Nephron progenitor cell (in vitro differentiated cells): Measurements from ENCODE around the gene ORM1.

ENCODE experiments used
- DNase-seq: peaks from one replicate; pipeline ENCODE4 v3.0.0; 2021
- H3K27ac Mint-ChIP-seq: 2 replicates; pipeline ENCODE4 v1.8.0; 2021; ENCODE audit warnings: mild to moderate bottlenecking, moderate library complexity, mixed read lengths
- H3K27me3 Mint-ChIP-seq: 2 replicates; pipeline ENCODE4 v1.8.0; 2021; ENCODE audit warnings: mild to moderate bottlenecking, low read depth, mixed read lengths; ENCODE audit not compliant: poor library complexity
- H3K36me3 Mint-ChIP-seq: 2 replicates; pipeline ENCODE4 v1.8.0; 2021; ENCODE audit warnings: low read depth, mixed read lengths
- H3K4me1 Mint-ChIP-seq: 2 replicates; pipeline ENCODE4 v1.8.0; 2021; ENCODE audit warnings: mixed read lengths
- H3K4me3 Mint-ChIP-seq: 2 replicates; pipeline ENCODE4 v1.8.0; 2021; ENCODE audit warnings: mild to moderate bottlenecking, moderate library complexity, mixed read lengths
- H3K9me3 Mint-ChIP-seq: 2 replicates; pipeline ENCODE4 v1.8.0; 2021; ENCODE audit warnings: mild to moderate bottlenecking, moderate library complexity, mixed read lengths
- CTCF ChIP-seq: fragments of 200-600 bp; sonication (generic); IDR thresholded peaks from 2 replicates; pipeline ENCODE4 v1.5.0; 2021; ENCODE audit warnings: antibody characterized with exemption

The ORM1 gene

DNA sequence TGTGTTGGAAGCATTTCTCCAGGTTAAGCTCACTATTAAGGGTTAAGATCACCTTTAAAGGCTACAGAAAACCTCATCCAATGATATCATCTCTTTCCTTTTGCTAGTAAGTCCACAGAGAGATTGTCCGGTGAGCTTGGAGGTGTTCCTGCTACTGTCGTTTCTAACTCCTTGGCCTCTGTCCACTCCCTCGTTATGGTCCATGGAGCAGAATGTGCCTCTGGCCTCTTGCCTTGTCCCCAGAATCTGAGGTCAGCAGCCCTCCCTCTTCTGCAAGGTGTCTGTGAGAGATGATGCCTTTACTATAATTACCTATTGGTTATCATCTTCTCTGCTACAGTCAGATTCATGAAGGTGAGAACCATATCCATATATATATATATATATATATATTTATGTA is 21.8 kb downstream of the ORM1 start:
- H3K4me1 Mint-ChIP-seq = peaks cover 24% of the 10 kb centered on the region
- no peak for TF ChIP-seq CTCF
- no peaks in the 10 kb centered on the region for H3K27me3 Mint-ChIP-seq
- H3K9me3 Mint-ChIP-seq = no peaks in the 10 kb centered on the region
- DNase-seq = no peak
- H3K27ac Mint-ChIP-seq = peak overlapping the region; percentile 89
- H3K36me3 Mint-ChIP-seq = peaks cover 54% of the 10 kb centered on the region
- no peak overlapping the region for H3K4me3 Mint-ChIP-seq

DNA sequence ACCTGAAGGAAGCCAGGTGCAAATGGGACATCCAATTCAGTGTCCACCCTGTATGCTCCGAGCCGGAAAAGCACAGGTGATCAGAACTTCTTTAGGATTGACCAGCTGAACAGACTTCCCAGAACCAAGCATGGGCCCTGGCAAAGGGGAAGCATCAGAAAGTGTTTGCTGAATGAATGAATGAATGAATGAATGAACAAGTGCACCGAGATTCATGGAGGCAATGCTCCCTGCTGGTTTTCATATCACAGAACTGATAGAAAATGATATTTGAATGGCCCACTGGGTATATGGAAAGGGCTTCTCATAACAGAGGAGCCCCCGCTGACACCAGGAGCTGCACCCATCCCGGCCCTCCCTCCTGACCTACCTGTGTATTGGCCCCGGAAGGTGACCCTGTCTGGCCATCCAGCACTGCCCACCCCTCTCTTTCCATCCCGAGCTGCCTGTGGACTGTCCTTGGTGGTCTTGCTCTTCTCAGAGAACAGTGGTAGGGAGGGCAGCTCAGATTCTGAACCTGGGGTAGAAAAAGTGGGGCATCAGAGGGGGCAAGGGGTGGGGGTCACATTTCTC is 22.7 kb downstream of the ORM1 start:
- Mint-ChIP-seq H3K9me3 (no peaks in the 10 kb centered on the region), H3K4me1 (peaks cover 28% of the 10 kb centered on the region), H3K4me3 (no peak overlapping the region), H3K36me3 (peaks cover 59% of the 10 kb centered on the region), H3K27ac (no peak overlapping the region), H3K27me3 (no peaks in the 10 kb centered on the region)
- DNase-seq = no peak
- no peak for TF ChIP-seq CTCF

DNA sequence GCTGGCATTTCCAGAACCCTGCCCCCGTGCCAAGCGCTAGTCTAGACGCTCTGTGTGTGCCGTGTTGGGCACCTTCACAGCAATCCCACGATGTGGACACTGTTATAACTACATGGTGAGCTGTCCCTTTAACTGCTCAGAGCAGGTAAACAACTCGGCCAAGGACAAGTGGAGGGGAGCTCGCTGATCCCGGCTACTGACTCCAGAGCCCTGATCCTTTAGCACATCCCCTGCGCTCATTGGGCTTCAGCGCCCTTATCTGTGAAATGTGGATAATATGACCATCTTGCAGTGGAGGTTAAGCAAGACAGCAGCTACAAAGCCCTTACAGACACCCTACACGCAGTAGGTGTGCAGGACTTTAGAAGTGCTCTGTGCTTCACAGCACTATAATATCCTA is 23.2 kb downstream of the ORM1 start:
- no peak overlapping the region for H3K27ac Mint-ChIP-seq
- no peak for TF ChIP-seq CTCF
- H3K4me3 Mint-ChIP-seq = no peak overlapping the region
- no peaks in the 10 kb centered on the region for H3K27me3 Mint-ChIP-seq
- no peak for DNase-seq
- H3K4me1 Mint-ChIP-seq = peaks cover 28% of the 10 kb centered on the region
- no peaks in the 10 kb centered on the region for H3K9me3 Mint-ChIP-seq
- peaks cover 61% of the 10 kb centered on the region for H3K36me3 Mint-ChIP-seq

GRCh38 chr9:114347675-114348074 is 24.8 kb downstream of the ORM1 start:
- DNase-seq = no peak

DNA sequence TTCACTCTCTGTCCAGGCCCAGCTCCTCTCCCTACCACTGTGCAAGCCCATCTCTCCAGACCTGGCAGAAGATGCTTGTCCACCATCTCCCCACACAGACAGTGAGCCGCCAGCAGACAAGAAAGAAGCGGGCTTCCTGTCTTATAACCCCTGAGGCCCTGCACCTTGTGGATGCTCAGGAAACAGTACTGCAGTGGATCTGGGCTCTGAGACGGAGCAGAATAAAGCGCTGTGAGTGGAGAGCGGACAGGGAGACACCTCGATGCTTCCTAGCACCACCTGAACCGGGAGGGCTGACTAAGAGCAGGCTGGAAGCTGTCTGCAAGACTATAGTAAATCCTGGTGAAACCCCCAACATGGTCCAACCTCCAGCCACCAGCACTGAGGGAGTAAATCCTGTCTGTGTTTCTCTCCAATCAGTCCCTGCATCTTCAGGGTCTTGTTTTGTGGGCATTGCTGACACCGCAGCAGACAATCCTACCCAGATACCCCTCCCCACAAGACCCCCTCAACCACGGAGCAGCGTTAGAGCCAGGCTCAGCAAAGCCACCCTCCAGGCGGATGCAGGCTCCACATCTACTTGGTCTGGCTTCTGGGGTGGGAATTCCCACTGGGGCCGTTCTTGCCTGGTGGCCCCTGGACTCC is 25.5 kb downstream of the ORM1 start:
- TF ChIP-seq CTCF = no peak
- H3K27ac Mint-ChIP-seq = peak overlapping the region; percentile 20
- peaks cover 28% of the 10 kb centered on the region for H3K4me1 Mint-ChIP-seq
- DNase-seq = no peak
- H3K27me3 Mint-ChIP-seq = no peaks in the 10 kb centered on the region
- no peaks in the 10 kb centered on the region for H3K9me3 Mint-ChIP-seq
- H3K4me3 Mint-ChIP-seq = no peak overlapping the region
- H3K36me3 Mint-ChIP-seq = peaks cover 59% of the 10 kb centered on the region

More at GRCh38 chr9:114347675-114348074, 24.8 kb downstream of the ORM1 start:
- TF ChIP-seq CTCF = no peak
- Mint-ChIP-seq H3K4me3 (no peak overlapping the region), H3K4me1 (peaks cover 28% of the 10 kb centered on the region), H3K9me3 (no peaks in the 10 kb centered on the region), H3K36me3 (peaks cover 64% of the 10 kb centered on the region), H3K27ac (no peak overlapping the region), H3K27me3 (no peaks in the 10 kb centered on the region)

DNA sequence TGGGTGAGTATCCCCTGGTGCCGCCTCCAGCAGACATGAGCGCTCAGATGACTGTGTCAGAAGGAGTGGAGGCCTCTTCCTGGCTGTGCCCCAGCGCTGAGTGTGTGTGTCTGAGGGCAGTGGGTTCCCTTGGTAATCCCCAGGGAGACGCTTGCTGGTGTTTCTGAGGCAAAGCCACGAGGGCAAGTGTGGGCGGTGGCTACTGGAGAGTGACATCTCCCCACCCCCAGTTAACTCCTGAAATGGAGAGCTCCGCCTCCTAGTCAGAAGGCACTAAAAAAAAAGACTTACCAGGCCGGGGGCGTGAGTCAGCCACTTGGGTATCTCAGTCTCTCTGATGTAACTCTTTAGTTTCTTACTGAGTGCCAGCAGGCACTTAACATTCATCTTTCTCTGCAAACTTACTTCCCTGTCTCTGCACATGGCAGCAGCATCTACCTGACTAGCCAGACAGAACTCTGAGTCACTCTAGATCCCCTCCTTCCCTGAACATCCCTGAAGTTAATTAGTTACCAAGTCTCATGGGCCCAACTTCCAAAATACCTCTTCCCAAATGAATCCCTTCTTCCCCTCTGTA is 26.1 kb downstream of the ORM1 start:
- Mint-ChIP-seq H3K27ac (peak overlapping the region; percentile 93), H3K9me3 (no peaks in the 10 kb centered on the region), H3K4me3 (peak overlapping the region; percentile 20), H3K36me3 (peaks cover 58% of the 10 kb centered on the region), H3K27me3 (no peaks in the 10 kb centered on the region), H3K4me1 (peaks cover 28% of the 10 kb centered on the region)
- peak; percentile 58 for DNase-seq
- no peak for TF ChIP-seq CTCF
